PC-9 (cell line): ENCODE measurements around the gene HAX1.

Experiments
- EZH2 ChIP-seq: fragments of 200-600 bp; sonication (generic); IDR thresholded peaks from 2 replicates; pipeline ENCODE4 v1.8.0; 2017; ENCODE audit warnings: antibody characterized with exemption, low read depth
- TF ChIP-seq, protein P1 (sequence below): fragments of 200-600 bp; sonication (generic); conservative IDR thresholded peaks from 2 replicates; pipeline ENCODE4 v1.6.1; 2017; ENCODE audit warnings: mixed run types, antibody characterized with exemption, mild to moderate bottlenecking, moderate library complexity

DNA sequence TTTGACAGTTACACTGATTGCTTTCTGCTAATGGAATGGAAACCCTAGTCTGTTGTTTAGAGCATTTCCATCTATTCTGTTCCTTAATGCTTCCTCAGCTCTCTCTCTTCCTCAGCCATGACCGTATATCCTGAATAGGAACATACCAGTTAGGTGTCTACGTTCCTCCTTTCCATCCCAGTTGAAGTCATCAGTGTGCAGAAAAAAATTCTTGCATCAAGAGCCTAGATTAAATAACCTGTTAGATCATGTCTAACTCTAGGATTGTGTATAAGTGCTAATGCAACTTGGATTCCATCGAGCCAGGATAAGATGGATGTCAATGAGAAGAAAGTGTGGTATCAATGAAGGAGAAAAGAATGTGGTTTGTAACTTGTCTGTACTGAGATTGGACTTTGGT, 32.9 kb upstream of the HAX1 start:
- TF ChIP-seq, protein P1, sequence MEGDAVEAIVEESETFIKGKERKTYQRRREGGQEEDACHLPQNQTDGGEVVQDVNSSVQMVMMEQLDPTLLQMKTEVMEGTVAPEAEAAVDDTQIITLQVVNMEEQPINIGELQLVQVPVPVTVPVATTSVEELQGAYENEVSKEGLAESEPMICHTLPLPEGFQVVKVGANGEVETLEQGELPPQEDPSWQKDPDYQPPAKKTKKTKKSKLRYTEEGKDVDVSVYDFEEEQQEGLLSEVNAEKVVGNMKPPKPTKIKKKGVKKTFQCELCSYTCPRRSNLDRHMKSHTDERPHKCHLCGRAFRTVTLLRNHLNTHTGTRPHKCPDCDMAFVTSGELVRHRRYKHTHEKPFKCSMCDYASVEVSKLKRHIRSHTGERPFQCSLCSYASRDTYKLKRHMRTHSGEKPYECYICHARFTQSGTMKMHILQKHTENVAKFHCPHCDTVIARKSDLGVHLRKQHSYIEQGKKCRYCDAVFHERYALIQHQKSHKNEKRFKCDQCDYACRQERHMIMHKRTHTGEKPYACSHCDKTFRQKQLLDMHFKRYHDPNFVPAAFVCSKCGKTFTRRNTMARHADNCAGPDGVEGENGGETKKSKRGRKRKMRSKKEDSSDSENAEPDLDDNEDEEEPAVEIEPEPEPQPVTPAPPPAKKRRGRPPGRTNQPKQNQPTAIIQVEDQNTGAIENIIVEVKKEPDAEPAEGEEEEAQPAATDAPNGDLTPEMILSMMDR: no peak
- TF ChIP-seq EZH2: no peak
